GM12878 (cell line): ENCODE measurements around the gene SLX9. TPM values are rescaled to one million over a fixed set of nuclear protein-coding genes. Genes with fewer than 3 reads are reported as not detected.

Experiments used
- ATAC-seq: fragments of 200-7000 bp; cut with Tn5 transposase; 3 replicates; pipeline ENCODE4 v1.9.1; 2020; ENCODE audit warnings: mild to moderate bottlenecking, moderate library complexity
- BruUV-seq: library from RNA; stranded (reverse); fragments of 400-500 nt; replicated peaks from 2 replicates; lab custom pipeline; 2021; lab: Mats Ljungman, UMichigan
- CTCF ChIA-PET: fragments of 300-600 bp; sonication (Branson Sonifier 250); formaldehyde crosslinking; extraction: SDS; loops from one replicate; lab custom pipeline; 2021; ENCODE audit warnings: inconsistent platforms; lab: Yijun Ruan, JAX
- POLR2A ChIA-PET: fragments of 350-600 bp; formaldehyde crosslinking; extraction: SDS; loops from one replicate; lab custom pipeline; 2021; ENCODE audit warnings: inconsistent platforms; lab: Charles Lee
- RAD21 ChIA-PET: fragments of 300-600 bp; sonication (Branson Sonifier 250); formaldehyde crosslinking; loops from one replicate; lab custom pipeline; 2023; ENCODE audit warnings: antibody characterized with exemption; ENCODE audit not compliant: unreplicated experiment; lab: Charles Lee
- SMC1A ChIA-PET: fragments of 300-600 bp; sonication (Branson Sonifier 250); formaldehyde crosslinking; loops from one replicate; lab custom pipeline; 2023; ENCODE audit not compliant: unreplicated experiment, uncharacterized antibody; lab: Charles Lee
- DNase-seq: peaks from one replicate; pipeline ENCODE4 v3.0.0-alpha.2; 2011; ENCODE audit warnings: low read depth, low spot score
- FAIRE-seq: peaks from 3 replicates; lab custom pipeline; 2011; peaks lifted over from hg19 to GRCh38; lab: Jason Lieb, UNC
- H2AFZ ChIP-seq: 2 replicates; pipeline ENCODE4 v1.6.0; 2011; ENCODE audit warnings: low read depth, low read length, control low read depth; ENCODE audit not compliant: control insufficient read depth
- H3K27ac ChIP-seq: 2 replicates; pipeline ENCODE4 v1.5.1; 2011; ENCODE audit warnings: control low read depth; ENCODE audit not compliant: control insufficient read depth, insufficient read depth
- H3K27me3 ChIP-seq, 2 experiments: replicated peaks in 1 of 2; 2 replicates each; pipeline versions ENCODE4 v1.6.0 to v1.6.1; 2011; ENCODE audit warnings: low read length in 1 of 2; ENCODE audit not compliant: control insufficient read depth in 2 of 2, insufficient read depth in 2 of 2
- H3K36me3 ChIP-seq, 2 experiments: 2 replicates each; pipeline ENCODE4 v1.5.1; 2011; ENCODE audit warnings: low read length in 1 of 2; ENCODE audit not compliant: control insufficient read depth in 2 of 2, insufficient read depth in 2 of 2
- H3K4me1 ChIP-seq: 2 replicates; pipeline ENCODE4 v1.6.1; 2011; ENCODE audit warnings: mild to moderate bottlenecking, low read length, moderate library complexity, mixed read lengths; ENCODE audit not compliant: control insufficient read depth, insufficient read depth
- H3K4me2 ChIP-seq: 2 replicates; pipeline ENCODE4 v1.6.0; 2011; ENCODE audit warnings: control low read depth; ENCODE audit not compliant: control insufficient read depth, insufficient read depth
- H3K4me3 ChIP-seq: fragments of 200-600 bp; sonication (generic); 2 replicates; pipeline ENCODE4 v1.5.1; 2016
- H3K79me2 ChIP-seq: 2 replicates; pipeline ENCODE4 v1.6.0; 2011; ENCODE audit warnings: low read length; ENCODE audit not compliant: control insufficient read depth, insufficient read depth
- H3K9ac ChIP-seq: 2 replicates; pipeline ENCODE4 v1.8.0; 2011; ENCODE audit warnings: low read length, control low read depth, mixed read lengths; ENCODE audit not compliant: control insufficient read depth, insufficient read depth
- H3K9me3 ChIP-seq: replicated peaks from 3 replicates; pipeline ENCODE4 v1.5.1; 2011; ENCODE audit warnings: mild to moderate bottlenecking, low read length; ENCODE audit not compliant: control insufficient read depth, insufficient read depth
- H4K20me1 ChIP-seq: 2 replicates; pipeline ENCODE4 v1.6.0; 2011; ENCODE audit not compliant: control insufficient read depth, insufficient read depth
- ATF7 ChIP-seq: fragments of 450-650 bp; IDR thresholded peaks from 2 replicates; pipeline ENCODE4 v1.6.1; 2016; ENCODE audit warnings: low read depth, mild to moderate bottlenecking
- CHD4 ChIP-seq: fragments of 200-600 bp; sonication (generic); IDR thresholded peaks from 2 replicates; pipeline ENCODE4 v1.6.1; 2016; ENCODE audit warnings: mild to moderate bottlenecking
- EP300 ChIP-seq, 2 experiments: fragments of 150-350 bp in 1 of 2; IDR thresholded peaks; 2 replicates each; pipeline ENCODE4 v1.6.1; 2011 to 2012; ENCODE audit warnings: low read depth in 2 of 2, low read length in 2 of 2, borderline replicate concordance in 1 of 2, improper control_type of control experiment in 1 of 2, inconsistent platforms in 1 of 2; ENCODE audit not compliant: control insufficient read depth in 1 of 2
- ESRRA ChIP-seq: IDR thresholded peaks from 2 replicates; pipeline ENCODE4 v1.6.1; 2012; ENCODE audit warnings: mild to moderate bottlenecking, low read length, improper control_type of control experiment
- FOS ChIP-seq: IDR thresholded peaks from 3 replicates; pipeline ENCODE4 v1.6.1; 2011; ENCODE audit warnings: borderline replicate concordance; ENCODE audit not compliant: insufficient read length; ENCODE audit errors: extremely low read depth
- HDGF ChIP-seq: fragments of 450-650 bp; IDR thresholded peaks from 2 replicates; pipeline ENCODE4 v1.6.1; 2016; ENCODE audit warnings: antibody characterized with exemption
- IKZF1 ChIP-seq: fragments of 450-650 bp; conservative IDR thresholded peaks from 2 replicates; pipeline ENCODE4 v1.6.1; 2017; ENCODE audit warnings: antibody characterized with exemption, mild to moderate bottlenecking
- PML ChIP-seq: IDR thresholded peaks from 2 replicates; pipeline ENCODE4 v1.6.1; 2012; ENCODE audit warnings: low read length, inconsistent platforms
- WGBS: methylation state at CpG from one replicate; pipeline ENCODE4 v1.1.6; 2016; ENCODE audit warnings: low lambda C conversion rate; ENCODE audit not compliant: insufficient replicate concordance, insufficient coverage; ENCODE audit errors: missing lambda C conversion rate; 5-methylcytosine and 5-hydroxymethylcytosine counted together
- in situ Hi-C: fragments of 300-500 bp; cut with MboI; formaldehyde crosslinking; loops from 9 replicates; pipeline ENCODE4 v1.14.3; 2018; ENCODE audit warnings: mixed read lengths
- intact Hi-C: fragments of 100-400 bp; cut with micrococcal nuclease; formaldehyde crosslinking; loops from one replicate; pipeline ENCODE4 v1.14.2; 2022; ENCODE audit not compliant: unreplicated experiment
- polyA plus RNA-seq, 11 experiments: library from polyadenylated mRNA; depleted of rRNA in 4 of 11; unstranded in 6 of 11; stranded (reverse) in 5 of 11; fragments of >200 nt; fragmentation: Nextera tagmentation in 4 of 11; fragmentation: Illumina TruSeq in 1 of 11; extraction: Ambion mirVana in 4 of 11; extraction: Trizol in 1 of 11; gene quantifications; 1 replicate in 1 of 11; 2 replicates in 10 of 11; pipeline versions ENCODE4 v1.2.1 to v1.2.3, GENCODE V29; 2011 to 2016; ENCODE audit warnings: inconsistent platforms in 2 of 11, missing spikeins in 2 of 11, low read depth in 1 of 11
- total RNA-seq, 4 experiments: library from RNA; depleted of rRNA in 3 of 4; stranded (reverse); fragments of >200 nt in 3 of 4; fragmentation: Illumina TruSeq in 1 of 4; extraction: Trizol in 1 of 4; gene quantifications; 2 replicates each; pipeline versions ENCODE4 v1.2.1 to v1.2.3, GENCODE V29; 2013 to 2021
- TF ChIP-seq, protein P1 (sequence below): fragments of 450-650 bp; IDR thresholded peaks from 2 replicates; pipeline ENCODE4 v1.6.1; 2016; ENCODE audit warnings: mild to moderate bottlenecking
- TF ChIP-seq, protein P2 (sequence below): IDR thresholded peaks from 2 replicates; pipeline ENCODE4 v1.6.1; 2012; ENCODE audit warnings: improper control_type of control experiment, low read depth, low read length; ENCODE audit not compliant: insufficient replicate concordance

Gene SLX9
- total and polyA plus RNA-seq, 10 of the 15 experiments (the other 5 are each of a cell fraction or from before 2014, with no cell fraction given): 0.69 to 81.3 (median 33.9) TPM

DNA sequence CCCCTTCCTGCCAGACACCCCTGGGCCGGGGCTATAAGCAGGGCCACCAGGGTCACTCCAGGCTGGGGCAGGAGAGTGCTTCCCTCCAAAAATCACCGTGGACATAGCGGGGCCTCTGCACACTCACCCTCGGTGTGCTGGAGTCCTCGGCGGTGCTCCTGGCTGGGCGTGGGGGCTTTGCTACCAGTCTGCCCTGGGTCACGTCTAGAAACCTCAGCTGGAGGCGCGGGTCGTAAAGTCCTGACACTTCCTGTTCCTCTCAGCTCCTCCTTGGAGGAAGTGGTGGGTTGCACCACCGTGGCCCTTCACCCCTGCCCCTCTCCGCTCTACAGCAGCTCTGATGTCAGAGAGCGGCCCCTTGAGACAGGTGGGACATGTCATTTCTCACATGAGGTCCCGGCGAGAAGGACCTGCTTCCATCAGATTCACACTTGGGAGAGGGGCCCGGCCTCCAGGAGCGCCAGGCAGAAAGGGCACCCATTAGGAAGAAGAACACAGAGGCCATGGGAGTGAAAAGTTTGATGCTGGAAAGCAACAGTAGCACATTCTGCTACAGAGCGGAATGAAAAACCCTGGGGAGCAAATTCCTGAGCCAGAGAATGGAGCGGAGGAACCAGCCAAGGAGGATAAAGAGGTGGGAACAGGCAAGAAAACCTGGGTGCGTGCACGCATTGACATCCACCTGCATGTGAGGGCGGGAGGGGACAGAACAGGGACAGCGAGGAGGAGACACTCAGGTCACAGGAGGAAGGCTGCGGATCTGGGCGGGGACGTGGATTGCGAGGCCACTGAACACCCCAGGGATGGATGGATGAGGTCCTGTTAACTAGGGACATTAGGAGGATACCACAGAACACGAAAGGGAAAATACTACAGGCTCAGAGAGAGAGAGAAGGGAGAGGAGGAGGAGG is 18.9 kb upstream of the SLX9 start, which contains the start of gene ITGB2 (continued):
- TF ChIP-seq HDGF (peak; percentile 37; the same call in 1 of the 2 replicates), IKZF1 (peak; percentile 94), EP300 (IDR thresholded peaks at IDR 0.05; ENCODE audit: borderline replicate concordance in 1 of 2, control insufficient read depth in 1 of 2, low read depth in 2 of 2, low read length in 2 of 2) (peak; percentile 24 to 55; a peak in 1 of 4 replicates)
- TF ChIP-seq, protein P1, sequence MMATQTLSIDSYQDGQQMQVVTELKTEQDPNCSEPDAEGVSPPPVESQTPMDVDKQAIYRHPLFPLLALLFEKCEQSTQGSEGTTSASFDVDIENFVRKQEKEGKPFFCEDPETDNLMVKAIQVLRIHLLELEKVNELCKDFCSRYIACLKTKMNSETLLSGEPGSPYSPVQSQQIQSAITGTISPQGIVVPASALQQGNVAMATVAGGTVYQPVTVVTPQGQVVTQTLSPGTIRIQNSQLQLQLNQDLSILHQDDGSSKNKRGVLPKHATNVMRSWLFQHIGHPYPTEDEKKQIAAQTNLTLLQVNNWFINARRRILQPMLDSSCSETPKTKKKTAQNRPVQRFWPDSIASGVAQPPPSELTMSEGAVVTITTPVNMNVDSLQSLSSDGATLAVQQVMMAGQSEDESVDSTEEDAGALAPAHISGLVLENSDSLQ: peak; percentile 42; the same call in 1 of the 2 replicates
- TF ChIP-seq, all 136 proteins: peak for 31

DNA sequence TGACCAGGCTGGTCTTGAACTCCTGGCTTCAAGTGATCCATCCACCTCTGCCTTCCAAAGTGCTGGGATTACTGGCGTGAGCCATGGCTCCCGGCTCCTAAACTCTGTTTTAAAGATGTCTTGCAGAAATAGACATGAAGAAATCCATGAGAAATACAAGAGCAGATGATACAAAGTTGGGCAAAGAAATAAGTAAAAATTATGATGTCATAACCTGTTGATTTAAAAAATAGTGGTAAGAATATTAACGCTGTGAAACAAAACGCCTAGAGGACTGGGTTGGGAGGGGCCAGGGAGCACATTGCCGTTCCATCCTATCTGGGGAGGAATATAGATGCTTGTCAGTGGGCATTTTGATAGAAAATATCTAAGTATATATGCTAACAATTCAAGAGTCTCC is 17.9 kb upstream of the SLX9 start:
- ChIA-PET POLR2A (interaction anchor here (3.4 kb wide), 1 partner anchor 9 kb away, joined by 33 read pairs; no protein-coding TSS in a partner anchor), RAD21 (no interaction called here), SMC1A (no interaction called here), CTCF (no interaction called here)
- H3K4me3 ChIP-seq: 0 out of 2 replicates have a peak overlapping the region, but pooled peaks have one; percentile 44
- FAIRE-seq (no peak), DNase-seq (no peak), ATAC-seq (no peak)
- no peaks in the 10 kb centered on the region for H3K27me3 ChIP-seq
- TF ChIP-seq CHD4 (no peak), FOS (no peak), ATF7 (peak; percentile 83), PML (no peak), ESRRA (no peak)
- TF ChIP-seq, protein P2, sequence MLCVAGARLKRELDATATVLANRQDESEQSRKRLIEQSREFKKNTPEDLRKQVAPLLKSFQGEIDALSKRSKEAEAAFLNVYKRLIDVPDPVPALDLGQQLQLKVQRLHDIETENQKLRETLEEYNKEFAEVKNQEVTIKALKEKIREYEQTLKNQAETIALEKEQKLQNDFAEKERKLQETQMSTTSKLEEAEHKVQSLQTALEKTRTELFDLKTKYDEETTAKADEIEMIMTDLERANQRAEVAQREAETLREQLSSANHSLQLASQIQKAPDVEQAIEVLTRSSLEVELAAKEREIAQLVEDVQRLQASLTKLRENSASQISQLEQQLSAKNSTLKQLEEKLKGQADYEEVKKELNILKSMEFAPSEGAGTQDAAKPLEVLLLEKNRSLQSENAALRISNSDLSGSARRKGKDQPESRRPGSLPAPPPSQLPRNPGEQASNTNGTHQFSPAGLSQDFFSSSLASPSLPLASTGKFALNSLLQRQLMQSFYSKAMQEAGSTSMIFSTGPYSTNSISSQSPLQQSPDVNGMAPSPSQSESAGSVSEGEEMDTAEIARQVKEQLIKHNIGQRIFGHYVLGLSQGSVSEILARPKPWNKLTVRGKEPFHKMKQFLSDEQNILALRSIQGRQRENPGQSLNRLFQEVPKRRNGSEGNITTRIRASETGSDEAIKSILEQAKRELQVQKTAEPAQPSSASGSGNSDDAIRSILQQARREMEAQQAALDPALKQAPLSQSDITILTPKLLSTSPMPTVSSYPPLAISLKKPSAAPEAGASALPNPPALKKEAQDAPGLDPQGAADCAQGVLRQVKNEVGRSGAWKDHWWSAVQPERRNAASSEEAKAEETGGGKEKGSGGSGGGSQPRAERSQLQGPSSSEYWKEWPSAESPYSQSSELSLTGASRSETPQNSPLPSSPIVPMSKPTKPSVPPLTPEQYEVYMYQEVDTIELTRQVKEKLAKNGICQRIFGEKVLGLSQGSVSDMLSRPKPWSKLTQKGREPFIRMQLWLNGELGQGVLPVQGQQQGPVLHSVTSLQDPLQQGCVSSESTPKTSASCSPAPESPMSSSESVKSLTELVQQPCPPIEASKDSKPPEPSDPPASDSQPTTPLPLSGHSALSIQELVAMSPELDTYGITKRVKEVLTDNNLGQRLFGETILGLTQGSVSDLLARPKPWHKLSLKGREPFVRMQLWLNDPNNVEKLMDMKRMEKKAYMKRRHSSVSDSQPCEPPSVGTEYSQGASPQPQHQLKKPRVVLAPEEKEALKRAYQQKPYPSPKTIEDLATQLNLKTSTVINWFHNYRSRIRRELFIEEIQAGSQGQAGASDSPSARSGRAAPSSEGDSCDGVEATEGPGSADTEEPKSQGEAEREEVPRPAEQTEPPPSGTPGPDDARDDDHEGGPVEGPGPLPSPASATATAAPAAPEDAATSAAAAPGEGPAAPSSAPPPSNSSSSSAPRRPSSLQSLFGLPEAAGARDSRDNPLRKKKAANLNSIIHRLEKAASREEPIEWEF: no peak
- H3K4me1 ChIP-seq: peaks cover 19% of the 10 kb centered on the region
- H3K27ac ChIP-seq: no peak overlapping the region
- no TSS peak for BruUV-seq
- no peak overlapping the region for H2AFZ ChIP-seq
- peaks cover 0 to 7% of the 10 kb centered on the region in 2 experiments; a peak in 3 of 4 replicates for H3K36me3 ChIP-seq
- peaks cover 33% of the 10 kb centered on the region for H3K79me2 ChIP-seq
- H3K4me2 ChIP-seq: no peak overlapping the region
- H4K20me1 ChIP-seq: no peaks in the 10 kb centered on the region
- in situ Hi-C loops: no loop called here
- H3K9me3 ChIP-seq: no peaks in the 10 kb centered on the region
- WGBS: 61% methylated on average over 5 of the region's 5 CpGs
- intact Hi-C loops: no loop called here
- H3K9ac ChIP-seq: no peak overlapping the region
